NCI-H510A (cell line): ENCODE measurements around the gene RADIL.

Experiments used
- DNase-seq: peaks from one replicate; lab custom pipeline; 2025; lab: John Stamatoyannopoulos, UW

Gene RADIL

GRCh38 chr7:4851459-4852422, 31.8 kb downstream of the RADIL start:
- no peak for DNase-seq

DNA sequence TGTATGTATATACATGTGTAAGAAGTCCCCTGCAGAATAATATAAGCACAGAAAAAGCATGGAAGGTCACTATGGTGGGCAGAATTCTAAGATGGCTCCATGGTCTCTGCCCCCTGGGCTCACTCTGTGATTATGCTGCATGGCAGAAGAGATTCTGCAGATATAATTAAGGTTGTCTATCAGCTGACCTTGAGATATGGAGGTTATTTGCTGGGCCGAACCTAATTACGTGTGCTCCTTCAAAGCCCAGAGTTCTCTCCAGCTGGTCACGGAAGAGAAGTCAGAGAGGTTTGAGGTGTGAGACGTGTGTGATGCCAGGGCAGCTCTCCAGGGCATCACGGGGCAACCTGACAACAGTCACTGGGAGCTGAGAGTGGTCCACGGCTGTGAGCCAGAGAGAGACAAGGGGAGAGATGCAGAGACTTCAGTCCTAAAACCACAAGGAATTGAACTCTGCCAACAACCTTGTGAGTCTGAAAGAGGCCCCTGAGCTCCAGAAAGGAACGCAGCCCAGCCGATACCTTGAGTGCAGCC, 33.2 kb downstream of the RADIL start:
- no peak for DNase-seq

DNA sequence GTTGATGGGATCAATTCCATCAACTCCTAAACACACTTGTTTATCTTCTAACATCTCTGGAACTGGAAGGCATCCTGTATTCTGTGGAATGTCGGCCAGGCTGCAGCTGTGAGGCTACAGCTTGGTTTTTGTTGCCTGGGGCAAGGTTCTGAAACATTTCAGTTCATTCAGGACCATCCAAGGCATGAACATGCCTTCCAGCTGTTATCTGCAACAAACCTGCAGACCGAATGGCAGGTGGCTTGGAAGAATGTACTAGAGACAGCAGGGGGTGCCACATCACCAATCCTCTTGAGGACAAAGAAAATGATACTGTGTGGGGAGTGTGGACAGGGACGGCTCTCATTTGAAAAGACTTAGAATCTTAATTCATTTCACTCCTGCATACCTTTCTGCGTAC, 34.1 kb downstream of the RADIL start:
- DNase-seq = peak; percentile 31

DNA sequence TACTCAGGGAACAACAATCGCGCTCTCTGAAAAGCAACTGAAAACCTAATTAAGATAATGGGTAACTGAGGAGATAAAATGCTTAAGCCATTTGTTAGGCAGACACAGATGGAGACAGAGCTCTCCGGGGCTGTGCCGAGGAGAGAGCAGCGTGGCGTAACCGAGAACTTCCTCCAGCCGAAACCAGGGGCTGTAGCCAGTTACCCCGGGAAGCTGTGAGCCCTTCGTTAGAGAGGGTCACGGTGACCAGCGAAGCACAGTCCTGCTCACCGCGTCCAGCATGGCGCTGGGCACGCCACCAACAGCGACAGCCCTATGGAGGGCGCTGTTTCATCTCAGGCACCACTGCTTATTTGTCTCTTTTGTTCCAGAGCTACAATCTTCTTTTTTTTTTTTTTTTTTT, 37.8 kb downstream of the RADIL start:
- no peak for DNase-seq

GRCh38 chr7:4842319-4843064, 41.0 kb downstream of the RADIL start:
- DNase-seq = no peak

DNA sequence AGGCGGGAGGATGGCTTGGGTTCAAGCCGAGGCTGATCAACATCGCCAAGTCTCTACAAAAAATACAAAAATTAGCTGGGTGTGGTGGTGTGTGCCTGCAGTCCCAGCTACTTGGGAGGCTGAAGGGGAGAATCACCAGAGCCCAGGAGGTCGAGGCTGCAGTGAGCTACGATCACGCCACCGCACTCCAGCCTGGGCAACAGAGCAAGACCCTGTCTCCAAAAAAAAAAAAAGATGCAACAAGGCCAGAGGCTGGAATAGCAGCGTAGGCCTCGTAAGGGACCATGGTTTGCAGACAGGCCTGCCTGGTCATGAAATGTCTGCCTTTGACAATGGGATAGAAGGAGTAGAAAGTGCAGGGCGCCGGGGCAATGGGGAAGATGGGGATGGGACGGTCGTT, 41.7 kb downstream of the RADIL start:
- DNase-seq = no peak

- no peak for DNase-seq
These were observed 42.3 kb downstream of the RADIL start for GRCh38 chr7:4841007-4841784.

DNA sequence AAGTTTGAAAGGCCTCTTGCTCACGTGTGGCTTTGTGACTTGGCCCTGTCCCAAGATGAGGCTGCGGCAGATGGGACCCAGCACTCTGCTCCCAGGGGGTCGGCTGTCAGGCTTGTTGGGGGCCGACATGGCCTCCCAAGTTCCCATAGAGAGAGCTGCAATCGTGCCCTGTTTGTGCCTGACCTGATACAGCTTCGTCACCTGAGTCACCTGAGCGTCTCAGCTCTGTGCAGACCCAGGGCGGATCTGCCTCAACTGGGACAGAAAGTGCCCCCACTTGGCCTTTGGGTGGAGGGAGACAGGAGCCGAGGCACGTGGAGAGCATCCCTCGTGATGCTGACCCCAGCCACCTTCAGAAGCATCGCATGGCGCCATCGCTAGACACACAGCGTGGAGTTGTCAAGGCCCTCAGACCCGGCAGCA, 43.4 kb downstream of the RADIL start:
- no peak for DNase-seq

- DNase-seq = no peak
These were observed 44.7 kb downstream of the RADIL start for GRCh38 chr7:4838626-4839334.

- peak; percentile 7 for DNase-seq
These were observed 45.5 kb downstream of the RADIL start for GRCh38 chr7:4837803-4838625.

- no peak for DNase-seq
These were observed 46.3 kb downstream of the RADIL start for GRCh38 chr7:4837041-4837802.

GRCh38 chr7:4836206-4836661, 47.3 kb downstream of the RADIL start:
- DNase-seq = no peak

DNA sequence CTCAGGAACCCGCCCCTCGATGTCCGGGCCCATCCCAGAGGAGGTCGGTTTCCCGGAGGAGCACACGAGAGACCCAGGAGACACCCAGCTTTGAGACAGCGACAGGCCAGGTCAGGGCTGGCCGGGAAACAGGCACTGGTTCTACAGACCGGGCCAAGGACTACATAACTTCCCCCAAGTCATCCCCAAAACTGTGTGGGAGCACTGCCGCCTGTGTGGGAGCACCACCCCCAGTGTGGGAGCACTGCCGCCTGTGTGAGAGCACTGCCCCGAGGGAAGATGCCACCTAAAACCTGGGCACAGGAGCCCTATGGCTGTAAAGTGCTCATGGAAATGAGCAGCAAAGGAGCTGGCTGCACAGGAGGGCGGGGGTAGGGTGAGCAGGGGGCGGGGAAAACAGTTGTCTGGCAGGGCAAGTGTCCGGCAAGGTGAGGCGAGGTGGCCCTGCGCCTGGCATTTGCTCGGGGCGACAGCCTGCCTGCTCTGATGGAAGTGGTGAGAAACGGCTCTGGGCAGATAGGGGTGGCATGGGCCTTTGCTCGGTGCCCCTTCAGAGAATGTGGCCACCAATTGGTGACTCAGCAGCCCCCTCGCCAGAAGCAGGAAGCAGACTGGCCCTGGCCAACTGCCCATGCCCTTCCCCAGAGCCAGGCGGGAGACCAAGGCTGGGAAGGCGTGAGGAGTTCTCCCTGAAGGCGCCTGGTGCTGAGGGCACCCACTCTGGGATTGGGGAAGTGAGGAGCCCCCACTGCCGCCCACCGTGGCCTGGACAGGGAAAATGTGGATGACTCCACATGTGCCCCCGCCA, 47.9 kb downstream of the RADIL start:
- no peak for DNase-seq

GRCh38 chr7:4834601-4835397, 48.7 kb downstream of the RADIL start:
- DNase-seq = no peak

GRCh38 chr7:4833691-4834600, 49.6 kb downstream of the RADIL start:
- no peak for DNase-seq

- DNase-seq = no peak
These were observed 50.3 kb downstream of the RADIL start for GRCh38 chr7:4833176-4833575.

DNA sequence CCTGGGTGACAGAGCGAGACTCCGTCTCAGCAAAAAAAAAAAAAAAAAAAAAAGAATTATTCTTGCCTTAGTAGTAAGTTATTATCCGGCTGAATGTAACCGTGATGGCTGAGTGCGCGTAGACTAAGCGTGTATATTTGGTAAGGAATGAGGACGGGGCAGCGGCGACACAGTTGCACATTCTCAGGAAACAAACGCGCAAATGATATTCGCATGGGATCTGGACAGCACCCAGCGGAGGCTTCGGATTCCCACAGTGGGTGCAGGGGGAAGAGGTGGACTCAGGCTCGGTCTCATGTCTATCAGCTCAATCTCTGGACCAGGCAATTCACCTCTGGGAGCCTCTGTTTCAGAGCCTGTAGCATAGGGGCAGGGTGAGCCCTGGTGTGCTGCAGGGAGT, 50.8 kb downstream of the RADIL start:
- no peak for DNase-seq
